ENCODE results near the gene NPPC.
"Not testable (repeated sequence)": the region's sequence is repeated elsewhere in the genome, so short reads cannot be mapped to it uniquely, and the experiment has no call there.

NPPC gene, protein sequence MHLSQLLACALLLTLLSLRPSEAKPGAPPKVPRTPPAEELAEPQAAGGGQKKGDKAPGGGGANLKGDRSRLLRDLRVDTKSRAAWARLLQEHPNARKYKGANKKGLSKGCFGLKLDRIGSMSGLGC

DNA sequence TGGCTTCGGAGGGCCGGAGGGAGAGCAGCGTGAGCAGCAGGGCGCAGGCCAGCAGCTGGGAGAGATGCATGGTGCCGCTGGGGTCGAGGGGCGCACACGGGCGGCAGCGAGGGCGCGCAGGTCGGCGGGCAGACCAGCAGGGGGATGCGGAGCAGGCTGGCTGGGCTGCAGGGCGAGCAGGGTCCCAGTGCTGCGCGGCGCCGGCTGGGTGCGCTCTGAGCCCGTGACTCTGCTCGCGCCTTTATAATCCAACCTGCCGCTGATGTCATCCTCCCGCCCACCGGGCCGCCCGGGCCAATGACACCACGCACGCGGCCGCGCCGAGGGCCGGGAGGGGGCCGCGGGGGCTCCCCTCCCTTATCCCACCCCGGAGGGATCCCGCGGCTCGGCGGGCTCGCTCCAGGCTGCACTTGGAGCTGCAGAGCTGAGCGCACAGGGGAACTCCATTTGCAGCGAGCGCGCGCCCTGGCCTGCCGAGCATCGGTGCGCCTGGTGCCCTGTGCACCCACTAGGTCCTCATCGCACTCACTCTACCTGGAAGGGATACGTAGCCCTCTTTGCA, at the start of gene NPPC:
TSS of gene NPPC (minus strand) at position 217 of the 562 bp plus-strand sequence. CDS start at position 70, 147 bp downstream.
- peak; percentile 83 to 89 for ATAC-seq

DNA sequence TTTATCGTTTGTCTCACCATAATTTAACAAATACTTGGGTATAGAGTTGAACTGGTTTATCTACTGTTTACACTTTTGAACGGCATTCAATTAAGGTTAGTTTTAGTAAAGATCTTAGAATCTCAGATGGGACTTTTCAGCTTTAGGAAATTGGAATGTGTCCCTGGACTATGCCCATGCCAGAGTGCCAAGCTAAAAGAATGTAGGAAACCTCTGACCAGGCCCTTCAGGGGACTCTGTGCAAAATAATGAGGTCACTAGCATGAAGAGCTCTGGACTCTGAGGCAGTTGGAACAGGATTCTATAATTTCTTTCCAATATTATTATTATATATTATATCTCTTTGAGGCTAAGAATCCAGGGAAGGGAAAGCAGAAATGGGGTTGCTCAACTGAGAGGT, 48.8 kb upstream of the NPPC start:
- ATAC-seq, result no peak

DNA sequence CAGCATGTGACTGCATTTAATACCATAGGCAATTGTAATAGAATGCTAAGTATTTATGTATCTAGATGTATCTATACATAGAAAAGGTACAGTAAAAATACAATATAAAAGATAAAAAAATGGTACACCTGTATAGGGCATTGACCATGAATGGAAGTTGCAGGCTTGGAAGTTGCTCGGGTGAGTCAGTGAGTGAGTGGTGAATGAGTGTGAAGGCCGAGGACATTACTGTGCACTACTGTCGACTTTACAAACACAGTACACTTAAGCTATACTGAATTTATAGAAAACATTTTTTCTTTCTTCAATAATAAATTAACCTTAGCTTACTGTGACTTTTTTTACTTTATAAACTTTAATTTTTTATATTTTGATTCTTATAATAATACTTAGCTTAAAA, 44.3 kb upstream of the NPPC start:
- ATAC-seq, result no peak

DNA sequence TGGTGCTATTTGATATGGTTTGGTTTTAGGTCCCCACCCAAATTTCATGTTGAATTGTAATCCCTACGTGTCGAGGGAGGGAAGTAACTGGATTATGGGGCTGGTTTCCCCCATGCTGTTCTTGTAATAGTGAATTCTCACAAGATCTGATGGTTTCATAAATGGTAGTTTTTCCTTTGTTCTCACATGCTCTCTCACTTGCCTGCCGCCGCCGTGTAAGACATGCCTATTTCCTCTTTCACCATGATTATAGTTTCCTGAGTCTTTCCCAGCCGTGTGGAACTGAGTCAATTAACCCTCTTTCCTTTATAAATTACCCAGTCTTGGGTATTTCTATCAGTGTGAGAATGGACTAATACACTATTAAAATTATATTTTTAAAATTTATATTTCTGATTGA, 42.6 kb upstream of the NPPC start:
- ATAC-seq, result no peak

DNA sequence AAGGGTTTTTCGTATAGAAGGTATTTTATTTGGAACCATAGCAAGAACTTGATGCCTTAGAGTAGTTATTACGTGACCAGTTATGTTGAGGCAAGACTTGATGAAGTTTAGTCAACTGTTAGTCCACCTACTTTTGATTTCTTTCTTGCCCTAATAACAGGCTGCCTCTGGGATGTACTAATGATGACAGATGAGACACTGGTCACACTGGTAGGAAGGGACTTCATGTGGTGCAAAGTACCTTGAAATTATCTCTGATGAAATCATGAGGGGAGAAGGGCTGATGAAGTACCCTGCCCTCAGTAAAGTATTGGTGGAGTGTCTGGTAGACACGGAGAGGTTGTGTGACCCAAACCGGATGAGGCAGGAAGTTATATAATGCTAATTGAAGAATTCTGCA, 40.7 kb upstream of the NPPC start:
- no peak for ATAC-seq

DNA sequence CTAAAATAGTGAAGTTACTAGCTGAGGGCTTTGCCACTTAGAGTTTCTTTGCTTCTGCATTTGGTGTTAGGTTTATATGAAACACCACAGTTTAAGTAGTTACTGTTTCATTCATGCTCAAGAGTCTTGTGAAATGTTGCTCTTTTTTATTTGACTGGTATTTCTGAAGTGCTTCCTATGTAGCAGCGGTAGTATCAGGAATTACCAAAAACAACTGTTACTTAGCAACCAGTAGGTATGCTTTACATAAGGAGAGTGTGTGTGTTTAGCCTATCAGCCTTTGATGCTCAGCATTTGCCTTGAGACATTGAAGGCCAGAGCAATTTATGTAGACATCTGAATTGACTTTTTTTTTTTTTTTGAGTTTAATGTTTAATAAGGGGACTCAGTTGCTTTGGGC, 38.9 kb upstream of the NPPC start:
- no peak for ATAC-seq

DNA sequence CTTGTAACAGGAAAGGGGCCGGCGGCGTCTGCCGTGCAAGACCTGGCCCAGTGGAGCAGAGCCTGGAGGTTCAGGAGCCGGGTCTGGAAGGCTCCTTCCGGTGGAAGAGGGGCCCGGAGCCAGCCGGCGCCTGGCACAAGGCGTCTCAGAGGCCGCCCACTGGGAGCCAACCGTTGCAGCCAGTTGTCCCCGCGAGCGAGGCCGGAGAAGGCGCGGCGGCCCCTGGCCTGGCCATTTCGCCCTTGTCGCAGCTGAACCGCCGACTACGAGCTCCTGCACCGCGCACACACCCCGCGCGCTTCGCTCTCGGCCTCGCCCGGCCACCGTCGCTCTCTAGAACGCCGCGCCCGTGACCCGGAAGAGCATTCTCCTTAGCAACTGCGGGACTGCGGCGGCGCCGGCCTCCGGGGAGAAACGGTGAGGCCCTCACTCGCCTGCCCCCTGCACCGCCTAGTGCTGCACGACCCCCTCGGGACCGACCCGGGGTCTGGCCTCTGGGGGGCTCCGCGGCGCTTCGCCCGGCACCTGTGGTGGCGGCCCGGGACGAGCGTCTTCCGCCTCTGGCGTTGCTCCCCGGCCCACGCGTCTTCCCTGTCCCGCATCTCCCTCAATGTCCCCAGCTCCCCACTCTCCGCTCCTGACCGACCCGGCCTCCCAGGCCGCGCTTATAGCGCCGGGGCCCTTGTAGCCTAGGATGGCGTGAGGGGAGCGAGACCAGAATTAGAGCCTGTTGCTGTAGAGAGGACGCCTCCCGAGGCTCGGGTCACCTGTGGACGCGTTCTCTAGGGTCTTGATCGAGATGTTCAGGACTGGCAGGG, 35.4 kb upstream of the NPPC start, which contains the start of gene DIS3L2:
TSS of gene DIS3L2 (plus strand) at position 365 of the 818 bp plus-strand sequence. CDS start 53,215 bp downstream, outside the sequence.
- ATAC-seq, result peak; percentile 94 to 96

DNA sequence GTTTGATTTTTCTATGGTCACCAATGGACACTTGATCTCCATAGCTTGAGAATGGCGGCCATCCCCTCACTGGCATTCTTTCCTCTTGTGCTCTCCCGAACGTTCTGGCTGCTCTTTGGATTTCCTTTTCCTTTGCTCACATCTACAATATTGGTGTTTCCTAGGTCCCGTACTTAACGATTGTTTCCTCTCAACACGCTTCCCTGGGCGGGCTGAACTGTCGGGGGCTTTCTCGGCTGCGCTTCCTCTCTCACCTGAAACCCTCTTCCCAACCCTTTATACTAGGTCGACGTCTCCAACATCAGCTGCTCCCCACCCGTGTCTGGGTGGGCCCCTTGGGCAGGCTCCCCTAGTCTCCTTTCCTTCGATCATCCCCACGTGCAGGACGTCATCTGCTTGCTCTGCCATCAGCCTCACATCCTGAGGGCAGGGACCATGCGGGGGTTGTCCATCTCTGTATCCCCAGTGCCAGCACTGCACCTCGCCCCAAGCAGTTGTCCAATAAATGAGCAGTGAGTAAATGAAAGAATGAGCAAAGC, 34.7 kb upstream of the NPPC start:
- no peak for ATAC-seq

DNA sequence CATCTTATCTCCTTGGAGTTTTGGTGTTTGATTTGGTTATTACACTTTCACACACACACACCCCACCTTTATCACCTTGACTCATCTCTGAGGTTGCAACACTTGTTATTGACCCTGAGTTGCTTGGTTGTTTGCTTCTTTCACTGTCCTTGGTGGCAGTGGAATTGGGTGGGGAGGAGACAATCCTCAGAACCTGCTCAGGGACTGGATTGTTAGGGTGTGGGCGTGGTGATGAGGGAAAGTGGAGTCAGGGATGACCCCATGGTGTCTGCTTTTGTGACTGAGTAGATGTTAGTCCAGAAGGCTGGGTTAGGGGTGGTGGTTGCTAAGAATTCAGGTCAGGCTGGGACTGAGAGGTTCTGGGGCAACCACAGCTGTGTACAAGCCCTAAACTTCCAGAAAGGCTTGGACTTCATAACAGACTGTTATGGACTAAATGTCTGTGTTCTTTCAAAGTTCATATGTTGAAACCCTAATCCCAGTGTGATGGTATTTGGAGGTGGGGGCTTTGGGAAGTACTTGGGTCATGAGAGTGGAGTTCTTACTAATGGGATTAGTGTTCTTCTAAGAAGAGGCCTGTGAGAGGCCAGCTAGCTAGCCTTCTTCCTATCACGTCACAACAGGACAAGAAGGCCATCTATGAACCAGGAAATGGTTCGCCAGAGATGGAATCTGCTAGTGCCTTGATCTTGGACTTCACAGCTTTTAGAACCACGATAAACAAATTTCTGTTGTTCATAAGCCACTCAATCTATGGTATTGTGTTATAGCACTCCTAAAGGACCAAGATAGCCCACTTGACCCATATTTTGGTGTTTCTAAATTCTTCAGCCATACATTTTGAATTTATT, 31.9 kb upstream of the NPPC start:
- no peak for ATAC-seq

DNA sequence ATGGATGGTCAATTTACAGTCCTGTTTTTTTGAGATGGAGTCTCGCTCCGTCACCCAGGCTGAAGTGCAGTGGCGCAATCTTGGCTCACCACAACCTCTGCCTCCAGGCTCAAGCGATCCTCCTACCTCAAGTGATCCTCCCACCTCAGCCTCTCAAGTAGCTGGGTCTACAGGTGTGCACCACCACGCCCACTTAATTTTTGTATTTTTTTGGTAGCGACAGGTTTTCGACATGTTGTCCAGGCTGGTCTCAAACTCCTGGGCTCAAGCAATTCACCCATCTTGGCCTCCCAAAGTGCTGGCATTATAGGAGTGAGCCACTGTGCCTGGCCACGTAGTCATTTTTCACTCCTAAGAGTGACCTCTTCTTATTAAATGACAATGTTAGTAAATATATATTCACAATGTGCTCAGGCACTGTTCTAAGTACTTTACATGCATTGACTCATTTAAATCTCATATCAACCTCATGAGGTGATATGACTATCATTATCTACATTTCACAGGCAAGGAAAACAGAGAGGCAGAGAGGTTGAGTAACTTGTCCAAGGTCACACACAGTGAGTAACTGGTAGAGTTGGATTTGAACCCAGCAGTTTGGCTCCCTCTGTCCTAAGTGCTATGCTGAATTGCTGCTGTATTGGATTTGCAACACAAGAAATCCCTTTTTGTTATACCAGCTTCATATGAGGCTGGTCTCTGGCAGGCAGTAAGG, 29.7 kb upstream of the NPPC start:
- ATAC-seq, result peak in 1 of 2 donors; percentile 48

DNA sequence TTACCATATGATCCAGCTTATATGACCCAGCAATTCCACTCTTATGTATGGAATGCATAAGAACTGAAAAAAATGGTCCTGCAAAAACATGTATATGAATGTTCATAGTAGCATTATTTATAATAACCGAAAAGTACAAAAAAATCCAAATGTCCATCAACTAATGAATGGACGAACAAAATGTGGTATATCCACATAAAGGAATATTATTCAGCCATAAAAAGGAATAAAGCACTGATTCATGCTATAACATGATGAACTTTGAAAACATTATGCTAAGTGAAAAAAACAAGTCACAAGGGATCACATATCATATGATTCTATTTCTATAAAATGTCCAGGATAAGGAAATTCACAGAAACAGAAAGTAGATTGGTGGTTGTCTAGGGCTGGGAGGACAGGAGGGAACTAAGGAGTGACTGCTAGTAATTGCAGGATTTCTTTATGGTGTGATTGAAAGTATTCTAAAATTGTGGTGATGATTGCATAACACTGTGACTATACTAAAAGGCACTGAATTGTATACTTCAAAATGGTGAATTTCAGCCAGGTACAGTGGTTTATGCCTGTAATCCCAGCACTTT, 25.3 kb upstream of the NPPC start:
- no peak for ATAC-seq

DNA sequence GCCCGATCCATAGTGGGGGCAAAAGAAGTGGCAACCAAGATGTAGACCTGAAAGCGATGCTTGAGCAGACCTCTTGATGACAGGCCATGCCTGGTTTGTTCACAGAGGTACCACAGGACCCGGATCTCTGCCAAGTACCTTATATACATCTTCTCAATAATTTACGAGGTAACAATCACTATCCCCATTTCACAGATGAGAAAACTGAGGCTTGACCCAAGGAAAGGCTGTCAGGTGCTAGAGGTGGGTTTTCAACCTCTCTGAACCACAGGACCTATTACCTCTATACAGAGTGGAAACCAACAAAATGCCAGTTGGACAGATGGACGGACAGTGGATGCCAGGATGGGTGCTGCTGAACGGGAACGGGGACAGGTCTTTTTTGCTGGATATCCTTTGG, 21.5 kb upstream of the NPPC start:
- ATAC-seq, result no peak

DNA sequence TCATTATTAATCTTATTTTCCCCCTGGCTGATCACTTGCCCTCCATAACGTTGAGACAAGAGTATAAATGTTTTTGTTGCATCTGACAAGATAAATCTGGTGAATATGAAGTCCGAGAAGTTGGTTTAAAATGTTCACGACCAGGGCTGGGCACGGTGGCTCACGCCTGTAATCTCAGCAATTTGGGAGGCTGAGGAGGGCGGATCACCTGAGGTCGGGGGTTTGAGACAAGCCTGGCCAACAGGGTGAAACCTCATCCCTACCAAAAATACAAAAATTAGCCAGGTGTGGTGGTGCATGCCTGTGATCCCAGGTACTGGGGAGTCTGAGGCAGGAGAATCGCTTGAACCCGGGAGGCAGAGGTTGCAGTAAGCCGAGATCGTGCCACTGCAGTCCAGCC, 20.9 kb upstream of the NPPC start:
- not testable (repeated sequence) for ATAC-seq

DNA sequence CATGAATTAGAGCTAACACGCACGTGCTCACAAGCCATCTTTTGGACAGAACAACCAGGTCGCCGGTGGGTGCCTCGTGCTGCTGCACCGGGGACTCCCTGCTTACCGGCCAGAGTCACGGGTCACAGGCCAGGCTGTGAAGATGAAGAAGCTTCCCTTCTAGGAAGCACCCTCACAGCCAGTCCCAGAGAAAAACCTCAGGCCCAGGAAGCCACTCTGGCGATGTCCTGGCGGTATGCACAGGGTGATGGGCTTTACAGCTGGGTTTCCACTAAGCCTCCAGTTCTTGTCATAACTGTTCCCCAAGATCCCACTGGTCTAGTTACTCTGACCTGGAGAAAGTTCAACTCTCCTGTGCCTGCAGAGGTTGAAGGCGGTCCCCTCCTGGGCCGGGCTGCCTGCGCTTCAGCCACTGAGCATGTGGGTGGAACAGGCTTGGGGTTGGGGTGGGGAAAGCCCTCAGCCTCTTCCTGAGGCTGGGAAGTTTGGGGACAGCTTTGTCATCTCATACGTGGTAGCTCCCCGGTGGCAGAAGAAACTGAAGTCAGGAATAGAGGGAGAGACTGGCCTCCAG, 20.1 kb upstream of the NPPC start:
- ATAC-seq, result no peak

DNA sequence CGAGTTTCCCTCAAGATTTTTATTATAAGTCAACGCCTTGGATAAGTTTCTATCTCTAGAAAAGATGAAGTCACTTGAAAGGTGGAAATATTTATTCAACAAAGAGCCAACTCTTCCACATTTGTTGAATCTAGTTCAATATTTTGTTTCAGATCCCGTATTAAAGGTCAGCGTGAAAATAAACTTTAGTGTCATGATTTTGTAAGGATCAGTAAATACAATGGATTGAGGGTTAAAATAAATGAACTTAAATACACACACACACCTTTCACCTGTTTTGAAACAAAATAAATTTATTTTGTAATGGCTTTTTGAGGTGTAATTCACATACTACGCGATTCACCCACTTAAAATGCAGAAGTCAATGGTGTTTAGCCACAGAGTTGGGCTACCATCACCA, 16.0 kb upstream of the NPPC start:
- ATAC-seq, result no peak

DNA sequence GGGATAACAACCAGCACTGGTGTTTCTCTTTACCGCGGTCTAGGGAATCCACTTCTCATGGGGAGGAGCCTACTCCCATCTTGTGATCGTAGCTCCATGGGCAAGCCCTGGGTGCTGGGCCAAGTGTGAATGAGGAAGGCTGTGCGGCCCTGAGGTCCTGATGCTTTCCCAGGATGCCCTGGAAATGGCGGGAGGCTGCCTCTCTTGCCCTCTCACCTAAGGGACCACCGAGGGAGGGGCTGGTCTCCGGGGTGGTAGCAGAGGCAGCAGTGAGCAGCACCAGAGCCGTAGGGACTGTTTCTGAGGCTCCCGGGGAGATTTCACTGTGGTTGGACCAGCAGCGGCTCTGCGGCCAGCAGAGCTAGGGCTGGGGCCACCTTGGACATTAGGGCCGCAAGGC, 15.5 kb upstream of the NPPC start:
- ATAC-seq, result no peak

DNA sequence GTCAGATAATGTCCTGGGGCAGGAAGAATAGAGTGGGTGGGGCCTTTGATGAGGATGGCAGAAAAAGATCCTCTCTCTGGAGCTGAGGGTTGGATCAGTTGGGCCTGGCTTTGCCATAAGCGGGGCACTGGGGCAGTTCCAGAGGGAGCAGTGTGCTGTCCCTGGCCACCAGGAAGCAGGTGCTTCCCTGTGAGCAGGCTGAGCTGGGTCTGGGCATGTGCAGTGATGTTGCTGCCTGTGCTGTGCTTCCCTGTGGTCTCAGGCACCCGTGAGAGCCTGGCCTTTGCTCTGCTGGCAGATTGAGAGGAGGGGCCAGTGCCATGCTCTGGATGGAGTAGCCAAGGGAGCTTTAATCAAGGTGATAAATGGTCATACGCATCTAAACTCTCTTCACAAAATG, 14.6 kb upstream of the NPPC start:
- no peak for ATAC-seq

DNA sequence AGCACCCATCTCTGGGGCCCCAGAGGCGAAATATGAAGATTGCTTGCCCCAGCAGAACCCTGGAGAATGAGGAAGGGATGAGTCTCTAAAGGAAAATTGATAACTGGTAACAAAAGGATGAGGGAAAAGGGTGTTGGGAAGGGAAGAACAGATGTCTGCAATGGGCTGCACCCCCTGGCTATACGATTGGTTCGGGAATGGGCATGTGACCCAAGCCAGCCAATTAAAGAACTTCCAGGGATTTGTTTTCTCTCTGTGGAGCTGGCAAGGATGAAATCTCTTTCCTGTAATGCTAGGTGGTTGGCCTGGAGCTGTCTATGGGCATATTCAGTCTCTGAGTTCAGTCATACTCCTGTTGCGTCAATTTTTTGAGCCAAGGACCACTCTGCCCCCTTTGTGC, 12.8 kb upstream of the NPPC start:
- no peak for ATAC-seq

DNA sequence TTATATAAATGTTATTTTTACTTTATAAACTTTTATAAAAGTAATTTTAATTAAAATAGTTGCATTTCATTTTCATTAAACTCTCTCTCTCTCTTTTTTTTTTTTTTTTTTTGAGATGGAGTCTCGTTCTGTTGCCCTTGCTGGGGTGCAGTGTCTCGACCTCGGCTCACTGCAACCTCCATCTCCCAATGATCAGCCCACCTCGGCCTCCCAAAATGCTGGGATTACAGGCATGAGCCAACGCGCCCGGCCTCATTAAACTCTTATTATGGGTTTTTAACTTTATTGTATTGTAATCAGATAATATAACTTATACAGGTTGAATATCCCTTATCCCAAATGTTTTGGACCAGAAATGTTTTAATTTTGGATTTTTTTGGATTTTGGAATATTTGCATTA, 10.9 kb upstream of the NPPC start:
- ATAC-seq, result no peak

DNA sequence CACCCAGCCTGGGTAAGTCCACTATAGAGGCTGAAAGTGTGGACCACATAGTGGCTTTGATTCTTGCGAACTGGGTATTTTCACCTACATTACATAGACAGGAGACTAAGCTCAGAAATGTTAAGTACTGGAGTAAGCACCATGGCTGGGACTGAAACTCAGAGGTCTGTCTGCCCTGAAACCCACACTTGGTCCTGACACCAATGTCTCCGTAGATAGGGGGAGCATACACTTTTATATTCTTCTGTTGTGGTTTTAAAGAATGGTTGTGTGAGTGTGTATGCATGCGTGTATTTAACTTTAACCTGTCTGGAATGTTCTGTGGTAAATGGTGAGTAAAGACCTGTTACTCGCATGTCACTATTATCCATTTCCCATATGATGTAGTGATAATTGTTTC, 10.3 kb upstream of the NPPC start:
- peak; percentile 41 to 58 for ATAC-seq

DNA sequence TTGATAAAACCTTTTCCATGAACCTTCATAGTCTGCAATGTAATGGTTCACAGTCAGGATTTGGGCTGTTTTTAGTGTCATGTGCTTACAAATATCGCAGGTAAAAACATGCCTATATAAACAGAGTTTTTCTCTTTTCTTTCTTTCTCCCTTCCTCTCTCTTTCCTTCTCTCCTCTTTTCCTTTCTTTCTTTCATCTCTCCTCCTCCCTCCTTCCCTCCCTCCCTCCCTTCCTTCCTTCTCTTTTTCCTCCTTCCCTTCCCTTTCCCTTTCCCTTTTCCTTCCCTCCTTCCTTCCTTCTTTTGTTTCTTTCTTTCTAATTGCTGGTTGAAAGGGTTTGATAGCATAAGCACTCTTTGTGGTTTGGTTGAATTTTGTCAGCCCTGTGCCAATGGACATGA, 9.6 kb upstream of the NPPC start:
- no peak for ATAC-seq

DNA sequence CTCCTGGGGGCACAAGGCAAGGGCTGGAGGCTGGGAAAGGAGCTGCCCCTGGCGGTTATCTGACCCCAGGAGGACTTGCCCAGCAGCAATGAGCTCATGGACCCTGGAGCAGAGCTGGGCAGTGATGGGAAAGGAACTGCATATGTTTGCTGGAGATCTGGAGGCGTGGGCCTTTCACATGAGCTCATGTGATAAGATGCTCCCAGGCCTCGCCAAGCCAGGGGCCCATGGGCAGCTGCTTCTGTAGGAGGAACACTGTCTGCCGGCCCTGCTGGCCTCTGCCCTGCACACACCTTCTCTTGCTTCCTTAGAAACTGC, 9.0 kb upstream of the NPPC start:
- ATAC-seq, result no peak
